HL-60 (cell line): ENCODE measurements around the gene SENP8.
"Not testable (repeated sequence)": the region's sequence is repeated elsewhere in the genome, so short reads cannot be mapped to it uniquely, and the experiment has no call there.

ENCODE experiments used
- DNase-seq, 2 experiments: peaks; one replicate each; pipeline ENCODE4 v3.0.0-alpha.2; 2010 to 2020; ENCODE audit warnings: low read depth in 1 of 2, low spot score in 1 of 2
- H3K27ac ChIP-seq: fragments of 250-450 bp; sonication (Bioruptor Pico); replicated peaks from 2 replicates; pipeline ENCODE4 v1.5.1; 2020; ENCODE audit warnings: mild to moderate bottlenecking, moderate library complexity
- H3K27me3 ChIP-seq: fragments of 250-450 bp; sonication (Bioruptor Pico); 2 replicates; pipeline ENCODE4 v1.5.1; 2021; ENCODE audit warnings: mild to moderate bottlenecking, moderate library complexity; ENCODE audit not compliant: insufficient read depth, poor library complexity, severe bottlenecking
- H3K4me3 ChIP-seq: replicated peaks from 2 replicates; pipeline ENCODE4 v1.5.1; 2011; ENCODE audit warnings: mild to moderate bottlenecking, control low read depth, low read length; ENCODE audit not compliant: insufficient read depth
- CTCF ChIP-seq: IDR thresholded peaks from one replicate; pipeline ENCODE4 v1.5.1; 2011; ENCODE audit warnings: low read length, control low read depth, inconsistent platforms; ENCODE audit not compliant: insufficient read depth
- GABPA ChIP-seq: IDR thresholded peaks from 2 replicates; pipeline ENCODE4 v1.6.1; 2012; ENCODE audit warnings: low read depth
- POLR2AphosphoS5 ChIP-seq: IDR thresholded peaks from 2 replicates; pipeline ENCODE4 v1.6.1; 2012; ENCODE audit warnings: low read depth
- REST ChIP-seq: IDR thresholded peaks from 2 replicates; pipeline ENCODE4 v1.6.1; 2012; ENCODE audit warnings: low read depth; ENCODE audit not compliant: insufficient replicate concordance
- SPI1 ChIP-seq: IDR thresholded peaks from 2 replicates; pipeline ENCODE4 v1.6.1; 2012; ENCODE audit warnings: low read depth, mild to moderate bottlenecking, borderline replicate concordance

SENP8 gene

GRCh38 chr15:72098040-72098439 lies 20.2 kb upstream of the SENP8 start:
- DNase-seq: no peak
- H3K27ac ChIP-seq: no peak overlapping the region
- no peaks in the 10 kb centered on the region for H3K27me3 ChIP-seq
- TF ChIP-seq GABPA: no peak
- TF ChIP-seq CTCF: no peak
- TF ChIP-seq SPI1: no peak
- no peak for TF ChIP-seq REST
- no peak for TF ChIP-seq POLR2AphosphoS5
- no peak overlapping the region for H3K4me3 ChIP-seq

GRCh38 chr15:72099155-72099554 lies 19.0 kb upstream of the SENP8 start:
- no peaks in the 10 kb centered on the region for H3K27me3 ChIP-seq
- no peak overlapping the region for H3K4me3 ChIP-seq
- H3K27ac ChIP-seq: no peak overlapping the region
- no peak for DNase-seq
- no peak for TF ChIP-seq POLR2AphosphoS5
- TF ChIP-seq SPI1: no peak
- no peak for TF ChIP-seq REST
- TF ChIP-seq CTCF: no peak
- TF ChIP-seq GABPA: no peak

- not testable (repeated sequence) for DNase-seq, H3K27ac ChIP-seq, H3K27me3 ChIP-seq
These were observed 17.7 kb upstream of the SENP8 start for GRCh38 chr15:72100551-72100950.

GRCh38 chr15:72105111-72105510 lies 13.1 kb upstream of the SENP8 start:
- no peak for DNase-seq
- TF ChIP-seq GABPA (no peak), REST (no peak), POLR2AphosphoS5 (no peak), SPI1 (no peak), CTCF (no peak)
- Histone ChIP-seq H3K27ac (no peak overlapping the region), H3K27me3 (no peaks in the 10 kb centered on the region), H3K4me3 (no peak overlapping the region)

More at GRCh38 chr15:72100551-72100950, 17.7 kb upstream of the SENP8 start:
- H3K4me3 ChIP-seq: not testable (repeated sequence)
